Measurements from ENCODE around the gene ABCD4. TPM values are rescaled to one million over a fixed set of nuclear protein-coding genes. Genes with fewer than 3 reads are reported as not detected.

The ABCD4 gene
- total and polyA plus RNA-seq, 2 of the 4 experiments (the other 2 are of a cell fraction): 12.2 to 20.4 TPM

DNA sequence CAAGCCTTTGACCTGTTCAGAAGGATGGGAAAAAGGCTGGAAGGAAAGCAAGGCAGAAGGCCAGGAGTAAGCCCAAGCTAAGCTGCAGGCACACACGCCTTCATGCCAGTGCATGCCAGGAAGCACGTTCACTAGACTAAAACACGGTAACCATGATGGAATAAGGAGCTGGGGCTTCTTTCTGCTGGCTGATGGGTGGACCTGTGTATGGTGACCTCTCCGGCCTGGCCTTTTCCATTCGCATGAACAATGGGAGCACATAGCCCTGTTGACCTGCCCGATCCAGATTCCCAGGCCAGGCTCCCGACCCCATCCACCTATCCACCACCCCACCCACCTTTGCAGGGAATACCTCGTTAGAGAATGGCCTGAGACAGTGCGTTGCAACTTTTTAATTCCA is 40.7 kb downstream of the ABCD4 start:
- H3K14ac ChIP-seq (replicated peaks; ENCODE audit: low read depth, low read length): no peak overlapping the region
- no peak for TF ChIP-seq CEBPB (IDR thresholded peaks at IDR 0.05; ENCODE audit: low read depth, low read length)
- no peak for TF ChIP-seq ELK1 (IDR thresholded peaks at IDR 0.05; ENCODE audit: borderline replicate concordance, low read depth, low read length)
- TF ChIP-seq BHLHE40 (IDR thresholded peaks at IDR 0.05; ENCODE audit: low read depth, low read length): no peak
- TF ChIP-seq RFX5 (IDR thresholded peaks at IDR 0.05; ENCODE audit: low read depth, low read length): no peak
- no peak for TF ChIP-seq RAD21 (IDR thresholded peaks at IDR 0.05; ENCODE audit: low read length)
- no peak for TF ChIP-seq NFE2L2 (IDR thresholded peaks at IDR 0.05; ENCODE audit: low read depth, low read length)
- no peak for TF ChIP-seq SMC3 (IDR thresholded peaks at IDR 0.05; ENCODE audit: low read depth, low read length)
- no peak for TF ChIP-seq CTCF (conservative IDR thresholded peaks at IDR 0.05; ENCODE audit: low read depth, low read length)
- TF ChIP-seq MXI1 (IDR thresholded peaks at IDR 0.05; ENCODE audit: borderline replicate concordance, low read depth, low read length): no peak
- no peak for TF ChIP-seq RCOR1 (IDR thresholded peaks at IDR 0.05; ENCODE audit: insufficient replicate concordance, low read length)
- TF ChIP-seq MAFK (IDR thresholded peaks at IDR 0.05; ENCODE audit: low read depth, low read length): no peak
- no peak for TF ChIP-seq FOS (IDR thresholded peaks at IDR 0.05; ENCODE audit: low read depth, low read length)
- TF ChIP-seq CHD1 (IDR thresholded peaks at IDR 0.05; ENCODE audit: low read depth, low read length): no peak
- no peak for TF ChIP-seq MAZ (IDR thresholded peaks at IDR 0.05; ENCODE audit: borderline replicate concordance, low read depth, low read length)
- no peak for TF ChIP-seq POLR2A (IDR thresholded peaks at IDR 0.05; ENCODE audit: low read depth, low read length)
- TF ChIP-seq USF2 (IDR thresholded peaks at IDR 0.05; ENCODE audit: low read depth, low read length): no peak
- no peak overlapping the region for H3K9ac ChIP-seq (ENCODE audit: low read depth, low read length)
- H2BK15ac ChIP-seq (ENCODE audit: low read depth, low read length): no peak overlapping the region
- peaks cover 48% of the 10 kb centered on the region for H3K27me3 ChIP-seq (ENCODE audit: control insufficient read depth, insufficient read depth, low read length)
- H4K5ac ChIP-seq (ENCODE audit: low read depth, low read length): no peak overlapping the region
- no peak overlapping the region for H2BK5ac ChIP-seq (ENCODE audit: low read depth, low read length, poor library complexity, severe bottlenecking)
- no peak for DNase-seq
- no peak overlapping the region for H3K4ac ChIP-seq (ENCODE audit: low read depth, low read length)
- no peaks in the 10 kb centered on the region for H4K20me1 ChIP-seq (ENCODE audit: insufficient read depth, low read length)
- BruUV-seq (replicated peaks): no TSS peak
- H3K27ac ChIP-seq (ENCODE audit: insufficient read depth, low read length): no peak overlapping the region
- H3K79me1 ChIP-seq (ENCODE audit: low read depth in 1 of 2, low read length in 2 of 2): no peaks in the 10 kb centered on the region
- H3K18ac ChIP-seq (ENCODE audit: low read depth, low read length): no peak overlapping the region
- H3K9me1 ChIP-seq (ENCODE audit: insufficient read depth, low read length): peaks cover 6% of the 10 kb centered on the region; the same call in 1 of the 2 replicates
- no peak overlapping the region for H3K4me3 ChIP-seq (ENCODE audit: insufficient read depth, low read depth, low read length)
- H4K8ac ChIP-seq (ENCODE audit: low read depth in 2 of 2, low read length in 2 of 2): no peak overlapping the region
- dilution Hi-C loops (cut with HindIII; ENCODE audit: low sequenced_read_pairs, unreplicated experiment) (no loop called here), in situ Hi-C loops (cut with MboI; ENCODE audit: low sequenced_read_pairs) (no loop called here), intact Hi-C loops (cut with micrococcal nuclease) (no loop called here)
- no peaks in the 10 kb centered on the region for H3K9me3 ChIP-seq (ENCODE audit: control insufficient read depth, insufficient read depth, low read length)
- no peak overlapping the region for H3K56ac ChIP-seq (ENCODE audit: extremely low read depth, insufficient read depth, low read length)
- no peak overlapping the region for H2BK120ac ChIP-seq (ENCODE audit: low read depth, low read length)
- WGBS, 2 experiments (ENCODE audit: extremely low coverage in 2 of 2, insufficient read length in 1 of 2): no CpG with 5 or more reads among the region's 9 CpGs
- no peak overlapping the region for H3K4me2 ChIP-seq (ENCODE audit: low read depth, low read length)
- H2AFZ ChIP-seq (replicated peaks; ENCODE audit: low read length, poor library complexity): no peak overlapping the region
- POLR2A ChIA-PET (ENCODE audit: unreplicated experiment): no interaction called here
- no peaks in the 10 kb centered on the region for H3K4me1 ChIP-seq (ENCODE audit: control insufficient read depth, insufficient read depth, low read length)
- no peak for ATAC-seq (ENCODE audit: low read depth)
- H3K36me3 ChIP-seq (ENCODE audit: control insufficient read depth, insufficient read depth, low read length): no peaks in the 10 kb centered on the region
- H2AK9ac ChIP-seq (replicated peaks; ENCODE audit: low read depth, low read length, poor library complexity): no peak overlapping the region
- no peak overlapping the region for H2AK5ac ChIP-seq (ENCODE audit: low read depth, low read length)
- CTCF ChIA-PET: no interaction called here
- no peak overlapping the region for H2BK20ac ChIP-seq (ENCODE audit: low read depth, low read length)
- no peak overlapping the region for H3K23ac ChIP-seq (ENCODE audit: low read depth, low read length)
- H4K91ac ChIP-seq (ENCODE audit: insufficient read depth, low read depth, low read length): no peak overlapping the region

Measured in IMR-90 (cell line).